GM18526 (cell line): ENCODE measurements around the gene UNC50.

ENCODE experiments used
- POLR2A ChIP-seq: IDR thresholded peaks from 3 replicates; pipeline ENCODE4 v1.6.1; 2011; ENCODE audit not compliant: insufficient read length; ENCODE audit errors: extremely low read depth

The UNC50 gene

GRCh38 chr2:98608116-98608961 lies at the start of gene UNC50, which contains the start of gene COA5:
Gene UNC50 (plus strand): TSS chr2:98608589. CDS start chr2:98609760, 1,171 bp downstream.
Gene COA5 (minus strand): TSS chr2:98608512. CDS start chr2:98608405, 107 bp downstream.
- peak; percentile 90 for TF ChIP-seq POLR2A

GRCh38 chr2:98558852-98559530 lies 49.4 kb upstream of the UNC50 start:
- no peak for TF ChIP-seq POLR2A

GRCh38 chr2:98559581-98559980 lies 48.8 kb upstream of the UNC50 start:
- no peak for TF ChIP-seq POLR2A

- no peak for TF ChIP-seq POLR2A
Measured at GRCh38 chr2:98560256-98560771, 48.1 kb upstream of the UNC50 start.

- no peak for TF ChIP-seq POLR2A
Measured at GRCh38 chr2:98561018-98561417, 47.4 kb upstream of the UNC50 start.

GRCh38 chr2:98561902-98562695 lies 46.3 kb upstream of the UNC50 start:
- TF ChIP-seq POLR2A: no peak

- no peak for TF ChIP-seq POLR2A
Measured at GRCh38 chr2:98563394-98563793, 45.0 kb upstream of the UNC50 start.

GRCh38 chr2:98564541-98565132 lies 43.8 kb upstream of the UNC50 start:
- no peak for TF ChIP-seq POLR2A

GRCh38 chr2:98565286-98565860 lies 43.0 kb upstream of the UNC50 start:
- no peak for TF ChIP-seq POLR2A

GRCh38 chr2:98565941-98566340 lies 42.4 kb upstream of the UNC50 start:
- no peak for TF ChIP-seq POLR2A

GRCh38 chr2:98568161-98568956 lies 40.0 kb upstream of the UNC50 start:
- no peak for TF ChIP-seq POLR2A

GRCh38 chr2:98569197-98569793 lies 39.1 kb upstream of the UNC50 start:
- TF ChIP-seq POLR2A: no peak

GRCh38 chr2:98569915-98570314 lies 38.5 kb upstream of the UNC50 start:
- TF ChIP-seq POLR2A: no peak

GRCh38 chr2:98570356-98570755 lies 38.0 kb upstream of the UNC50 start:
- TF ChIP-seq POLR2A: no peak
